Esophagus squamous epithelium (tissue), 4 donors: ENCODE results near the gene TTC16.

ENCODE experiments used
- CTCF ChIP-seq, 6 experiments: fragments of 450-650 bp in 4 of 6; fragments of 200-600 bp in 2 of 6; sonication (generic) in 2 of 6; IDR thresholded peaks; one replicate each; pipeline ENCODE4 v1.5.1; 2016 to 2019; ENCODE audit warnings: antibody characterized with exemption in 6 of 6, mild to moderate bottlenecking in 4 of 6, moderate library complexity in 4 of 6
- POLR2A ChIP-seq, 4 donors: fragments of 450-650 bp; IDR thresholded peaks; one replicate each; pipeline ENCODE4 v1.6.1; 2017; ENCODE audit warnings: antibody characterized with exemption in 4 of 4, mild to moderate bottlenecking in 4 of 4, moderate library complexity in 3 of 4

- TF ChIP-seq POLR2A (IDR thresholded peaks at IDR 0.05) (no peak), CTCF (IDR thresholded peaks at IDR 0.05) (no peak)
These were observed 5.6 kb upstream of the TTC16 start for GRCh38 chr9:127710204-127710783.
